ENCODE results near the gene ZC3HAV1. TPM values are rescaled to one million over a fixed set of nuclear protein-coding genes. Genes with fewer than 3 reads are reported as not detected.

The ZC3HAV1 gene
- total and polyA plus RNA-seq, 9 of the 15 experiments (the other 6 are each of a cell fraction or from before 2014, with no cell fraction given), result 11.9 to 40.5 (median 23.9) TPM

- TF ChIP-seq JUND (IDR thresholded peaks at IDR 0.05; ENCODE audit: borderline replicate concordance, low read depth, low read length) (no peak), JUND (tag; IDR thresholded peaks at IDR 0.05; ENCODE audit: borderline replicate concordance, low read depth, low read length) (0 out of 3 replicates have a peak, but pooled peaks have one; percentile 21), NRF1 (conservative IDR thresholded peaks at IDR 0.05 in 1 of 2, IDR thresholded peaks at IDR 0.05 in 1 of 2) (no peak), NCOR1 (IDR thresholded peaks at IDR 0.05) (peak; percentile 29; the same call in 1 of the 2 replicates), ZNF232 (CRISPR knock-in tag; IDR thresholded peaks at IDR 0.05) (no peak), ELF4 (CRISPR knock-in tag; IDR thresholded peaks at IDR 0.05) (peak; percentile 98), CTBP1 (IDR thresholded peaks at IDR 0.05; ENCODE audit: borderline replicate concordance) (no peak), ZNF282 (CRISPR knock-in tag; IDR thresholded peaks at IDR 0.05) (no peak), ZFP1 (CRISPR knock-in tag; IDR thresholded peaks at IDR 0.05) (no peak), SRSF1 (IDR thresholded peaks at IDR 0.05; ENCODE audit: low read depth, low read length) (no peak), IRF1 (CRISPR knock-in tag; IDR thresholded peaks at IDR 0.05; ENCODE audit: borderline replicate concordance) (peak; percentile 30; the same call in 1 of the 2 replicates), PTRF (tag; IDR thresholded peaks at IDR 0.05) (peak; percentile 42; the same call in 1 of the 2 replicates), MIER1 (IDR thresholded peaks at IDR 0.05; ENCODE audit: low read depth) (peak; percentile 83), CHD4 (IDR thresholded peaks at IDR 0.05; ENCODE audit: insufficient read depth, insufficient replicate concordance, low read depth, low read length, poor library complexity, severe bottlenecking) (no peak), HES1 (IDR thresholded peaks at IDR 0.05; ENCODE audit: low read depth) (peak; percentile 48; the same call in 1 of the 2 replicates), BRD9 (IDR thresholded peaks at IDR 0.05; ENCODE audit: low read depth, partially characterized antibody) (peak; percentile 96), FOXM1 (IDR thresholded peaks at IDR 0.05; ENCODE audit: low read depth) (peak; percentile 98), FOXM1 (CRISPR knock-in tag; IDR thresholded peaks at IDR 0.05; ENCODE audit: low read depth) (no peak), CBFA2T2 (conservative IDR thresholded peaks at IDR 0.05) (no peak), ZNF407 (IDR thresholded peaks at IDR 0.05; ENCODE audit: low read depth) (peak; percentile 75; the same call in 1 of the 2 replicates), ARHGAP35 (IDR thresholded peaks at IDR 0.05; ENCODE audit: partially characterized antibody) (peak; percentile 90)
Measured at GRCh38 chr7:139111811-139112301, 2.3 kb upstream of the ZC3HAV1 start (continued).

All from K562 (cell line).